Measurements from ENCODE around the gene MMP1.

MMP1 gene

DNA sequence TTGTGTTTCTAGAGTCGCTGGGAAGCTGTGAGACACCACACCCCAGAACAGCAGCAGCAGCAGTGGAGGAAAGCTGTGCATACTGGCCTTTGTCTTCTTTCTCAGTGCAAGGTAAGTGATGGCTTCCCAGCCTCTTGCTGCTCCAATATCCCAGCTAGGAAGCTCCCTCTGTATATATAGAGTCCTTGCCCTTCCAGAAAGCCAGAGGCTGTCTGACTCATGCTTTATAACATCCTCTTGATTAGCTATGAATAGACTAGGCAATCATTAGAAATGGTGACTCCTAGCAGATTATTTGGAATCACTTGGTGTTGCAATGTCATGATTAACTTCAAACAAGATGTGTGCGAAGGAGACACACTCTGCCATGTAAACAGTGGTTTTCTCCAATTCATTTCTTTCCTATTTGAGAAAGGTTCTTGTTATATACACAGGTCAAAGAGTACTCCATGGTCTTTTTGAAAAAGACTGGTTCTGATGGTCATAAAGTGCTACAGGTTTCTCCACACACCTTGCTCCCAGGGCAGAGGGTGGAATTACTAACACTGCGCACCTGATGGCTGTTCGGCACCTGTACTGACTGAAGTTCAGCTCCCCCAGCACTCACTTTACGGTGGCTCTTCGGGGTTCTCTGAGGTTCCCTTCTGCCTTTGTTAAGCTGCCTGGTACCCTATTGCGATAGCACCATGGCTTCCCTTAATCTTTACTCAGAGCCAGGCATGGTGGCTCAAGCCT lies at the start of gene MMP1:
TSS of gene MMP1 (minus strand) at position 149 of the 735 bp plus-strand sequence. CDS start at position 81, 68 bp downstream.
- TF ChIP-seq, protein P1, sequence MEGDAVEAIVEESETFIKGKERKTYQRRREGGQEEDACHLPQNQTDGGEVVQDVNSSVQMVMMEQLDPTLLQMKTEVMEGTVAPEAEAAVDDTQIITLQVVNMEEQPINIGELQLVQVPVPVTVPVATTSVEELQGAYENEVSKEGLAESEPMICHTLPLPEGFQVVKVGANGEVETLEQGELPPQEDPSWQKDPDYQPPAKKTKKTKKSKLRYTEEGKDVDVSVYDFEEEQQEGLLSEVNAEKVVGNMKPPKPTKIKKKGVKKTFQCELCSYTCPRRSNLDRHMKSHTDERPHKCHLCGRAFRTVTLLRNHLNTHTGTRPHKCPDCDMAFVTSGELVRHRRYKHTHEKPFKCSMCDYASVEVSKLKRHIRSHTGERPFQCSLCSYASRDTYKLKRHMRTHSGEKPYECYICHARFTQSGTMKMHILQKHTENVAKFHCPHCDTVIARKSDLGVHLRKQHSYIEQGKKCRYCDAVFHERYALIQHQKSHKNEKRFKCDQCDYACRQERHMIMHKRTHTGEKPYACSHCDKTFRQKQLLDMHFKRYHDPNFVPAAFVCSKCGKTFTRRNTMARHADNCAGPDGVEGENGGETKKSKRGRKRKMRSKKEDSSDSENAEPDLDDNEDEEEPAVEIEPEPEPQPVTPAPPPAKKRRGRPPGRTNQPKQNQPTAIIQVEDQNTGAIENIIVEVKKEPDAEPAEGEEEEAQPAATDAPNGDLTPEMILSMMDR (IDR thresholded peaks at IDR 0.05; ENCODE audit: borderline replicate concordance, insufficient read depth, low read depth, low read length) = no peak
- no peak within 1 kb of the TSS for H3K4me3 ChIP-seq (ENCODE audit: low read depth, low read length)

DNA sequence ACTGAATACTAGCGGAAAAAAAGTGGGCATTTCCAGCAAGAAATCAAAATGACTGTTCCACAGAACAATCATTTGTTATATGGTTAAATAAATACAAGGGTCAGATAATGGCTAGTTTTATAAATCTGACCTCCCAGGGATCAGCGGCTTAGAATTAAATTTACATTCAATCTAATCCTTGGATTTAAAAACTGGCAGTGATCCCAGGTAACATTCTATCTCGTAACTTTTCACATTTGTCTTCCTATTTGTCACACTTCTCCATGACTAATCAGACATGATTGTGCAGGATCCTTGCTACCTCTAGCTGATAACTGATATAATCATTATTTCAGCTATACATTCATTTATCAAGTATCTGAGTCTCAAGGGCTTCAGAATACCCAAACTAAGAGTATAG lies 48.3 kb upstream of the MMP1 start:
- TF ChIP-seq, protein P1 (IDR thresholded peaks at IDR 0.05; ENCODE audit: borderline replicate concordance, insufficient read depth, low read depth, low read length) = no peak
- H3K4me3 ChIP-seq (ENCODE audit: low read depth, low read length) = no peak overlapping the region

DNA sequence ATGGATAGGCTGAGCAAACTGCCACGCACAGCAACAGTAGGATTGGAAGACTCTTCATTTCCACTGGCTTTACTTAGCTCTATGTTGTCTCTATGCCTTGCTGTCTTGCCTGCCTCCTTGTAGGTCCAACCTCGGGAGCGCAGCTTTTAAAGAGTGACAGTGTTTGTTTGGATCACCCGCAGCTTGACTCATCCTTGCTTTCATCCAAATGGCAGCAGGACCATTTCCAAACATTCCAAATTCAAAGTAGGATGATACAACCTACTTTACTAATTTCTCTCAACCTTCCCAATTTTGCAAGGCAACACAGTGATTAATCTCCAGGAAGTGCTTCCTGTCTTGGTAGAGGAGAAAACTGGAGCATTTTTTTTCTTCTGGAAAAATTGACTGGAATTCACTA lies 45.5 kb upstream of the MMP1 start, which contains the start of gene MMP3:
TSS of gene MMP3 (minus strand) at position 121 of the 400 bp plus-strand sequence. CDS start at position 58, 63 bp downstream.
- no peak within 1 kb of the TSS for H3K4me3 ChIP-seq (ENCODE audit: low read depth, low read length)

DNA sequence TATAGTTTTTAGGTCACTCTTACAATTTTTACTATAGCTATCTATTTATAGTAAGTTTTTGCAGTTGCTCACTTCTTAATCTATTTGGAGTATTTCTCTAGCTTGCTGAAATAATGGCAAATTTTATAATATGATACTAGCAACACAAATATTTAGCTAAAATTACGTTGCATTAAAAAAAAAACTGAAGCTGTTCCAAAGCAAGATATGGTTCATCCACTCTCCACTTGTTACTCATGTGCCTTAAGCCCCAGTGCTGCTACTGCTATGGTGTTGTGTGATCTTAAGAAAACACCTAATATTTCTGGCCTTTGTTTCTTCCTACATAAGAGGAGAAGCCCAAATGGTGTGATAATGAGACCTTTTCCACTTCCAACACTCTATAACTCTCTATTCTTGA lies 45.0 kb upstream of the MMP1 start:
- no peak overlapping the region for H3K4me3 ChIP-seq (ENCODE audit: low read depth, low read length)
- TF ChIP-seq, protein P1 (IDR thresholded peaks at IDR 0.05; ENCODE audit: borderline replicate concordance, insufficient read depth, low read depth, low read length) = no peak

More for the DNA sequence above, 45.5 kb upstream of the MMP1 start, which contains the start of gene MMP3:
- TF ChIP-seq, protein P1 (IDR thresholded peaks at IDR 0.05; ENCODE audit: borderline replicate concordance, insufficient read depth, low read depth, low read length) = no peak

DNA sequence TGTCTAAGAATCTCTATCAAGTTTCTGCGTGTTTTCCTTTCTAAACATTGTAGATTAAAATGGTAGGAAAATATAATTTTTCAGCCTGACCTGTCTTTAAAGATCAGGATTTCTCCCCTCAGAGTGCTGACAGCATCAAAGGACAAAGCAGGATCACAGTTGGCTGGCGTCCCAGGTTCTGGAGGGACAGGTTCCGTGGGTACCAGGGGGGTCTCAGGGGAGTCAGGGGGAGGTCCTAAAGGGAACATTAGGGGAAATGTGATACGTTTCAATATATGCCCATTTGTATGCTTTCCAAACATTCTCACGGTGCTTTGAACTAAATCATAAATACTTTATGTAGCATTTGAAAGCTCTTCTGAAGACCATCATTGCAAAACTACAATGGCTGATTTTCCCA lies 42.1 kb upstream of the MMP1 start:
- no peak overlapping the region for H3K4me3 ChIP-seq (ENCODE audit: low read depth, low read length)
- TF ChIP-seq, protein P1 (IDR thresholded peaks at IDR 0.05; ENCODE audit: borderline replicate concordance, insufficient read depth, low read depth, low read length) = no peak

DNA sequence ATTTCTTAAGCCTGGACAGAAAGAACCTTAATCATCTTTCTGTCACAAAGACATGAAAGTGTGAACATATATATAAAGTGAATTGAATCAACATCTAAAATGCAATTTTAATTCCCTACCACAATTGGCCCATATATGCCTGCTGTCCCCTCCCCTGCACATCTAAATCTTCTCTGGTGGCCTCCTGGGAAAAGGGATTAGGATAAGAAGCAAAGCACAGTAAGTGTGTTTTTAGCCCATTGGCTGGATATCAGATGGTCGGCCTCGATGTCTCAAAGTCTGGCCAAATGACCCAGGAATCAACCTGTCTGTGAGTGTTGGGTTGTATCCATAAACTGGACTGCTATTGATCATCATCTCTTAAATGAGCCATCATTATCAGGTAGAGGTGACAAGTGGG lies 39.7 kb upstream of the MMP1 start:
- TF ChIP-seq, protein P1 (IDR thresholded peaks at IDR 0.05; ENCODE audit: borderline replicate concordance, insufficient read depth, low read depth, low read length) = no peak
- H3K4me3 ChIP-seq (ENCODE audit: low read depth, low read length) = no peak overlapping the region

DNA sequence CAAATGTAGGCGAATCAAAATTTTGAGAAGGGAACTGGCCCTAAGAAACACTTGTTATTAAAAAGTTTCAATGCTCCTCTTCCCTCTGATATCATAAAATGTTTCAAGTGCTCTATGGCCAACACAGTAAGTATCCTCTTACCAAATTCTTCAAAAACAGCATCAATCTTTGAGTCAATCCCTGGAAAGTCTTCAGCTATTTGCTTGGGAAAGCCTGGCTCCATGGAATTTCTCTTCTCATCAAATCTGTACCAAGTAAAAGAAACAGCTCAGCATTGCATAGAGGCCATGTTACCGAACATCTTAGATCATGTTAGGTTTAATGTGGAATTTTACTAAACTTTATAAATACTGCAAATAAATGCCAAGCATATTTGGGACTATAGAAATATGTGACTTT lies 39.2 kb upstream of the MMP1 start:
- TF ChIP-seq, protein P1 (IDR thresholded peaks at IDR 0.05; ENCODE audit: borderline replicate concordance, insufficient read depth, low read depth, low read length) = no peak
- no peak overlapping the region for H3K4me3 ChIP-seq (ENCODE audit: low read depth, low read length)

Data from GM12875 (cell line).